Kidney glomerular epithelial cell (primary cell): Measurements from ENCODE around the gene NPTX2.

ENCODE experiments used
- DNase-seq: peaks from one replicate; lab custom pipeline; 2025; lab: John Stamatoyannopoulos, UW

The NPTX2 gene

DNA sequence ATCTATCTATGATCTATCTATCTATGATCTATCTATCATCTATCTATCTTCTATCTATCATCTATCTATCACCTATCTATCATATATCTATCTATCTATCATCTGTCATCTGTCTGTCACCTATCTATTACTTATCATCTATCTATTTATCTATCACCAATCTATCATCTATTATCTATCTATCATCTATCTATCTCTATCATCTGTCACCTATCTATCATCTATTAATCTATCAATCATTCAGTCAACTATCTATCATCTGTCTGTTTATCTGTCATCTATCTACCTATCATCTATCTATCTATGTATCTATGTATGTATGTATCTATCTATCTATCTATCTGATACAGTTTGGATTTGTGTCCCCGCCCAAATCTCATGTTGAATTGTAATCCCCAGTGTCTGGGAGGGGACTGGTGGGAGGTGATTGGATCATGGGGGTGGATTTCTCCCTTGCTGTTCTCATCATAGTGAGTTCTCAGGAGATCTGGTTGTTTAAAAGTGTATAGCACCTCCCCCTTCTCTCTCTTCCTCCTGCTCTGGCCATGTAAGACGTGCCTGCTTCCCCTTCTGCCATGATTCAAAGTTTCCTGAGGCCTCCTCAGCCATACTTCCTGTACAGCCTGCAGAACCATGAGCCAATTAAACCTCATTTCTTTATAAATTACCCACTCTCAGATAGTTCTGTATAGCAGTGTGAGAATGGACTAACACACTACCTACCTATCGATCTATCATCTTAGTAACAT, 37.6 kb downstream of the NPTX2 start:
- no peak for DNase-seq

- DNase-seq = no peak
Measured at GRCh38 chr7:98655611-98656010, 38.5 kb downstream of the NPTX2 start.

DNA sequence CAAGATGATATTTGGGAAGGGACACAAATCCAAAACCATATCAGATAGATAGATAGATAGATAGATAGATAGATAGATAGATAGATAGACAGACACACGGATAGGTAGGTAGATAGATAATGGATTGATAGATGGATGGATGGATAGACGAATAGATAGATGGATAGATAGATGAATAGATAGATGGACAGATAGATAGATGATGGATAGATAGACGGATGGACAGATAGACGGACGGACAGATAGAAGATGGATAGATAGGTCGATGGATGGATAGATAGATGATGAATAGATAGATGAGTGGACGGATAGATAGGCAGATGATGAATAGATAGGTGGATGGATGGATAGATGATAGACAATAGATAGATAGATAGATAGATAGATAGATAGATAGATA, 39.8 kb downstream of the NPTX2 start:
- no peak for DNase-seq

DNA sequence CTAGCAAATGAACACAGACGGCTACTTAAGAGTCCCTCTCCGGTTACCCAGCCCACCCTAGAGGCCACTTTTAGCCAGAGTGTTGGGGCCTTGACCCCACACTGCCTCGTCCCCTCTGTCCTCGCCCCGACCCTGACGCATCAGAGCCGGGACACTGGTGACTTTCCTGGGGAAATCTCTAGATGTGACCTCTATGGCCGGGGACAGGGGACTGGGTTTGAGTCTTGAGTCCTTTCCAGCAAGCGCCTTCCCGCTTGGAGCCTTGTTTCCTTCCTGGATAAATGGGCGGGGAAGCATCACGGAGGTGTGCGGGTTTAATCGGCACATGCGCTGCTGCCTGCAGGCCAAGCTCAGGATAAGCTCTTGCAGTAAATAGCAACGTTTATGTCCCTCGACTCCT, 40.7 kb downstream of the NPTX2 start:
- no peak for DNase-seq

- DNase-seq = no peak
Measured at GRCh38 chr7:98659756-98660155, 42.7 kb downstream of the NPTX2 start.

DNA sequence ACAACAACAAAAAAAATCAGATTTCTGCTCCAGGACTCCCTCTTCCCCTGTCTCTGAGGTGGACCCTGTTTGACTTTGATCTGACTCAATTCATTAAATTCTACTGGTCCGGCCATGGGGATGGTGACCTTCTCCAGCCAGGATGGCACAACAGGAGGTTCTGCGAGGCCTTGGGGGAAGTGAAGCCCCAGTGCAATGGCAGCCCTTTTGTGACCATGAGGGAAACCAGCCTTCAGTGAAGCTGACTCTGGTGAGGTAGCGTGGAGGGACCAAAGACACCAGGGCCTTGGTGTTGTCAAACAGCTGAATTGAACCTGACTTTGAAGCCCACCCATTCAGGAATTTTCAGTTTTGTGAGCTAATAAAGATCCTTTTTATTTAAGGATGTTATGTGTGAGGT, 44.5 kb downstream of the NPTX2 start:
- DNase-seq = no peak

DNA sequence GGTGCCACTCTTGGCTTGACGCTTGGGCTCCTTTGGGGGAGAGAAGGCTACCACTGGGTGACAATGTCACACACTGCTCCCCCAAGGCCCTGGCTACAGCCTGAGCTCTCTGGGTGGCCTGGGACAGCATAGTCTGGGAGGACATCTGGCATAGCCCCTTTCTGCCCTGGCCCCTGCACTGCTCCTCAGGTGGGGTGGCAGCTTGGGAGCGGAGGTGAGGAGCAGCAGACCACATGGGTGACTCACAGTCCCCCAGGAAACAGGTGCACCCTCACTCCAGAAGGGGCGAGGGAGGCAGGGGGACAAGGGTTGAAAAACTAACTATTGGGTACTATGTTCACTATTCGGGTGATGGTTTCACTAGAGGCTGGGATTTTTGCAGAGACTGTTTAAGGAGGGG, 45.2 kb downstream of the NPTX2 start:
- DNase-seq = no peak

DNA sequence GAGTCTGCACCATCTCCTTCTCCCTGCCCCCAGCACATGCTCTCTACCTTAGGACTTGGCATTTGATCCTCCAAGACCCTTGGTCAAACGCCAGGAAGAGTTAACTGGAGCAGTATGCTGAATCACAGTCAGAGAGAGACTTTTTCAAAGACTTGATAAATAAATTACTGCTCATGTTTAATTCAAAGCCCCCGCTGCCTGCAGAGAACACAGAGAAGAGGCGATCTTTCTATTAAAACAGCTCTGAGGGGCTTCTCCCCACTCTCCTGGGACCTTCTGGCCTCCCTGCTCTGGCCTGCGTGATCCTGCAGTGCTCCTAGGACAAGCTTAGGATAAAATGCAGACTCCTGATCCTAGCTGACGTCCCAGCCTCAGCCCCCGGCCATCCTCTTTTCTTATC, 47.8 kb downstream of the NPTX2 start:
- no peak for DNase-seq

- DNase-seq = no peak
Measured at GRCh38 chr7:98668255-98668654, 51.2 kb downstream of the NPTX2 start.

DNA sequence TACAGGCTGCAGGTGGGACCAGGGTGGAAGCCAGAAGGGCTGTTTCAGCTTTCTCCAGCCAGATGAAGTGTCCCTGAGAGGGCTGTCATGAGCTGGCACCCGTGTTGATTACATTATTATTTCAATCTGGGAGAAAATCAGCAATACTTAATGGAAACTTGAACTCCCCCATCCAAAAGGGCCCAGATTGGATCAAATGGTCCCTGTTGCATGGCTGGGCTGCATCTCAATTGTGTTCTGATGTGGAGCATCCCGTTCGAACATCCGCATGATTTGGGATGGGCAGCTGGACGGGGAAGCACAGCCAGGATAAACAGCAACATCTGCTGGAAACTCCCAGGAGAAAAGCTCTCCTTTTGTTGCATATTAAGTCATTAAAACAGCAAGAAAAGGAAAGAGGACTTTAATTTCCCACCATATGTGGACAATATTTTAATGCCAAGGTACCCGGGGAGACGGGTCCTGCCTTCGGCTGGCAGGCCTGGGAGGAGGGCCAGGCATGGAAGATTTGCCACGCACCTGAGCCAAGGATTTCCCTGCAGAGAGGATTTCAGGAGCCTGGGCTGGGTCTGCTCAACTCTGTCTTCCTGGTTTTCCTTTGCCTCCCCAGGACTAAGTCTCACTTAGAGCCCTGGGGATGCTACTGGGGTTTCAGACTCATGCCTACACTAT, 52.4 kb downstream of the NPTX2 start:
- DNase-seq = no peak

DNA sequence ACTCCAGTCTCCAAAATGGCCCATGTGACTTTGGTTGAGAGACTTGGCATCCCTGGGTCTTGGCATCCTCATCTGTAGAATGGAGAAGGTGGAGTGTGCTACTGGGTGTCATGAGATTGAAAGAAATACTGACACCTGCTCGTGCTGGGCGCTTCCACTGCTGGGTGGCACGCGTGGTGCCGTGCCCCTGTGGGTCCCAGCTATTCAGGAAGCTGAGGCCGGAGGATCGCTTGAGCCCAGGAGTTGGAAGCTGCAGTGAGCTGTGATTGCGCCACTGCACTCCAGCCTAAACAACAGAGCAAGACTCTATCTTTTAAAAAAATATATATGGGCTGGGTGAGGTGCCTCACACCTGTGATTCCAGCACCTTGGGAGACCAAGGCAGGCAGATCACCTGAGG, 53.1 kb downstream of the NPTX2 start:
- no peak for DNase-seq

- DNase-seq = no peak
Measured at GRCh38 chr7:98671733-98672331, 54.7 kb downstream of the NPTX2 start.

DNA sequence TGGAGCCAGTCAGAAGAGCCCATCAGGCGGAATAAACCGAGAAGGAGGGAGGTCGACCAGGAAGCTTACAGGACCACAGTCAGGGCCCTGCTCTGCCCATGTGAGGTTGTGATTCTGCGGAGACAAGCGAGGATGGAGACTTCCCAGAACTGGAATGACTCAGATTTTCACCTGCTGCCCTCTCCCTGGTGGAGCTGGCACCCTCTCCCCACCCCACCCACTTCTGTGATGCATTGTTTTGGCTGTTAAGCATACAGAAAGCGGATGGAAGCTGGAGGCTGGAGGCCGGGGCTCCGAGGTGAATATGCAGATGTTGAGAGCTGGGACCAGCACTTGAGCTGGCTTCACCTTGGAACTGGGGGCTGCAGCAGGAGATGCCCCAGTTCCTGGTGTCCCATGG, 57.4 kb downstream of the NPTX2 start:
- no peak for DNase-seq

GRCh38 chr7:98674881-98675280, 57.8 kb downstream of the NPTX2 start:
- no peak for DNase-seq

GRCh38 chr7:98678215-98678614, 61.1 kb downstream of the NPTX2 start:
- DNase-seq = no peak
